HepG2 (cell line): Measurements from ENCODE around the gene BPIFB6.

Source experiments
- CCAR2 ChIP-seq: fragments of 200-400 bp; formaldehyde crosslinking; optimal IDR thresholded peaks from 2 replicates; pipeline ENCODE3; 2018; ENCODE audit warnings: low read depth, mild to moderate bottlenecking, low read length, moderate library complexity
- CTCF ChIP-seq: sonication (generic); formaldehyde crosslinking; IDR thresholded peaks from 2 replicates; pipeline ENCODE4 v1.5.0; 2020; ENCODE audit warnings: mild to moderate bottlenecking, missing genetic modification reagents, moderate library complexity
- EP300 ChIP-seq, 3 experiments: sonication (generic) in 1 of 3; formaldehyde crosslinking in 1 of 3; IDR thresholded peaks; 2 replicates each; pipeline versions ENCODE4 v1.5.1 to v1.6.1; 2011 to 2020; ENCODE audit warnings: low read depth in 2 of 3, low read length in 2 of 3, borderline replicate concordance in 1 of 3, improper control_type of control experiment in 1 of 3, mild to moderate bottlenecking in 1 of 3, missing genetic modification reagents in 1 of 3, moderate library complexity in 1 of 3
- FOXM1 ChIP-seq: sonication (generic); formaldehyde crosslinking; IDR thresholded peaks from 2 replicates; pipeline ENCODE4 v1.5.0; 2020; ENCODE audit warnings: missing genetic modification reagents
- GTF2F1 ChIP-seq: fragments of 150-350 bp; IDR thresholded peaks from 2 replicates; pipeline ENCODE4 v1.6.1; 2014; ENCODE audit warnings: low read length
- KDM5A ChIP-seq: fragments of 200-600 bp; sonication (generic); IDR thresholded peaks from 2 replicates; pipeline ENCODE4 v1.7.0; 2018; ENCODE audit warnings: antibody characterized with exemption, mild to moderate bottlenecking, low read length, borderline replicate concordance
- RBAK ChIP-seq: sonication (generic); formaldehyde crosslinking; IDR thresholded peaks from 2 replicates; pipeline ENCODE4 v1.5.1; 2020; ENCODE audit warnings: mild to moderate bottlenecking, missing genetic modification reagents
- THRA ChIP-seq: sonication (generic); formaldehyde crosslinking; IDR thresholded peaks from 2 replicates; pipeline ENCODE4 v1.4.0; 2020; ENCODE audit warnings: missing genetic modification reagents, borderline replicate concordance
- ZNF138 ChIP-seq: sonication (generic); formaldehyde crosslinking; IDR thresholded peaks from 2 replicates; pipeline ENCODE4 v1.5.0; 2020; ENCODE audit warnings: mild to moderate bottlenecking, low read depth, missing genetic modification reagents
- ZNF274 ChIP-seq: sonication (generic); formaldehyde crosslinking; IDR thresholded peaks from 2 replicates; pipeline ENCODE4 v1.5.1; 2020; ENCODE audit warnings: mild to moderate bottlenecking, missing genetic modification reagents
- ZNF468 ChIP-seq: sonication (generic); formaldehyde crosslinking; IDR thresholded peaks from 2 replicates; pipeline ENCODE4 v1.8.0; 2022; ENCODE audit warnings: mild to moderate bottlenecking, moderate library complexity, missing genetic modification reagents
- ZNF569 ChIP-seq: sonication (generic); formaldehyde crosslinking; IDR thresholded peaks from 2 replicates; pipeline ENCODE4 v1.5.0; 2020; ENCODE audit warnings: mild to moderate bottlenecking, missing genetic modification reagents, moderate library complexity, borderline replicate concordance

- no peak for TF ChIP-seq THRA (CRISPR knock-in tag)
- TF ChIP-seq CTCF (CRISPR knock-in tag), result no peak
- no peak for TF ChIP-seq KDM5A
- TF ChIP-seq ZNF569 (CRISPR knock-in tag), result no peak
- TF ChIP-seq RBAK (CRISPR knock-in tag), result no peak
- no peak for TF ChIP-seq ZNF274 (CRISPR knock-in tag)
- TF ChIP-seq GTF2F1, result no peak
- TF ChIP-seq EP300 (IDR thresholded peaks at IDR 0.05; ENCODE audit: low read depth in 2 of 2, low read length in 2 of 2), result no peak
- no peak for TF ChIP-seq EP300 (CRISPR knock-in tag; IDR thresholded peaks at IDR 0.05; ENCODE audit: borderline replicate concordance)
- no peak for TF ChIP-seq ZNF138
- no peak for TF ChIP-seq FOXM1 (CRISPR knock-in tag)
- no peak for TF ChIP-seq CCAR2
- TF ChIP-seq ZNF468, result no peak
Measured at GRCh38 chr20:32984196-32984595, 47.3 kb upstream of the BPIFB6 start.
